GM21825 (cell line): ENCODE measurements around the gene GRIN2A.

Experiments
- ATAC-seq: cut with Tn5 transposase; IDR thresholded peaks from one replicate; pipeline ENCODE4 v1.9.1; 2021; ENCODE audit warnings: mild to moderate bottlenecking, moderate library complexity; ENCODE audit not compliant: unreplicated experiment

GRIN2A gene

GRCh38 chr16:9874219-9874618 lies 308.0 kb downstream of the GRIN2A start:
- no peak for ATAC-seq

DNA sequence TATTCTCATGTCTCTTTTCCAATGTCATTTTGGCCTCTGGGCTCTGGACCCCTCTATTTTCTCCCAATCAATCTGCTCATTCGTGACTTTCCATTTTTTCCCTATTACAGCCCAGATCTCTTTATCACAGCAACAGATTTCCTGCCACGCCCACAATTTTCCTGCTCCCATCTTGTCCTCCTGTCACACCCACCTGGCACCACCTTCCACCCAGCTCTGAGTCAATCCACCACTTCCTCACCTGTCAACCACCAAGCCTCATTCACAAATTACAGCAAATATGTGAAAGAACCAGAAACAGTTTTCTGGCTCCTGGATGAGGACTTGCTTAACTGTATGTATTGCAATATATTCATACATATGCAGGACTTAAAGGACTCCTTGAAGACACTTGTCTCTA lies 311.3 kb downstream of the GRIN2A start:
- ATAC-seq = no peak

DNA sequence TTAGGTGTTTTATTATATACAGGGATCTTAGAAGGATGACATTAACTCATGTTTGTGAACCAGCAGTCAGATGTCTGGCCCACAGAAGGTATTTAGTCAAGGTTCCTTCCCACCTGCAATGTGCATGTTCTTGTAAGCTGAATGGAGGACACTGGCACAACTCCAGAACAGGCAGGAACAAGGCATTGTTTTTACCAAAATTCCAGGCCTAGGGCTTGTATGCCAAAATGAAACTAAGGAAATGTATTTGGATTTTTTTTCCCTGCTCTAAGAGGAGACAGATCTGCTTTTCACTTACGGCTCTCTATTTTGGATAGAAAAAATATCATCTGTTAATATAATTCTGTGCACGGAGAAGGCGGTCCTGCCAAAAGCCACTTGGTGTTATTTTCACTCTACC lies 312.5 kb downstream of the GRIN2A start:
- no peak for ATAC-seq

- ATAC-seq = no peak
These were observed 313.6 kb downstream of the GRIN2A start for GRCh38 chr16:9868606-9869149.

GRCh38 chr16:9867176-9867575 lies 315.1 kb downstream of the GRIN2A start:
- ATAC-seq = no peak

- ATAC-seq = no peak
These were observed 317.8 kb downstream of the GRIN2A start for GRCh38 chr16:9864461-9864860.

GRCh38 chr16:9862327-9862726 lies 319.9 kb downstream of the GRIN2A start:
- ATAC-seq = no peak

GRCh38 chr16:9860876-9861275 lies 321.4 kb downstream of the GRIN2A start:
- ATAC-seq = no peak

DNA sequence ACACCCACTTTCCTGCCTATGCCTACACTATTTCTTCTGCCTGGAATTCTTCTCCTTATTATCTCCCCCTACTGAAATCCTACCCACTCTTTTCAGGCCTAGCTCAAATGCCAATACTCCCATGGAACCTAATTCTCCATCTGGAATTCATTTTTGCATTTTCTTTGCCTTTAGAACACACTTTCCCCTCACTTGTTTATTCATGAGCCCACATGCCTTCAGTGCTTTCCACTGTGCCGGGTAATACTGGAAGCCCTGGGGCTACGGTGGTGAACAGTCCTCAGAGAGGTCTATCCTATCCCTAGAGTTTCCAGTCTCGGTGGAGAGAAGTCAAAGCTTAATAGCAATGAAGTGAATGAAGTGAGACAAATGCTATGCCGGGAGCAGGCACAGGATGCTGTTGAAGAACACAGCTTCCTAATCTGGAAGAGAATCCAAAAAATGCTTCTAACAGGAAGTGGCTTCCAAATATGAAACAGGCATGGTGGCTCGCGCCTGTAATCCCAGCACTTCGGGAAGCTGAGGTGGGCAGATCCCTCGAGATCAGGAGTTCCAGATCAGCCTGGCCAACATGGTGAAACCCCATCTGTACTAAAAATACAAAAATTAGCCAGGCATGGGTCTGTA lies 322.4 kb downstream of the GRIN2A start:
- no peak for ATAC-seq

DNA sequence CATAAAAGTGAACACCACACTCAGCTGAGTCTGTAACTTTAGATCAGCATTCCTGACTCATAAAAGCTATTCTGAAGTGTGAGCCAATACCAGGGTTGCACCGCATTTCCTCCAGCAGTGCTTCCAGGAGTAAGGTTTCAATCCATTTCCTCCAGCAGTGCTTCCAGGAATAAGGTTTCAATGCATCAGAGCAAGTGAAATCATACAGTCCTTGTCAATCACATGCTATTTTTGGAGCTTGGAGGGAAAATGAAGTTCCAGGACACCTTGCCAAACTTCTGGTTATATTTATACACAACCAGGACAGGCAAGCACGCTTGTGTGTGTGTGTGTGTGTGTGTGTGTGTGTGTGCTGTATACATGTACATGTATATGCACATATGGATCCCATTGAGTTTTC lies 327.6 kb downstream of the GRIN2A start:
- no peak for ATAC-seq

DNA sequence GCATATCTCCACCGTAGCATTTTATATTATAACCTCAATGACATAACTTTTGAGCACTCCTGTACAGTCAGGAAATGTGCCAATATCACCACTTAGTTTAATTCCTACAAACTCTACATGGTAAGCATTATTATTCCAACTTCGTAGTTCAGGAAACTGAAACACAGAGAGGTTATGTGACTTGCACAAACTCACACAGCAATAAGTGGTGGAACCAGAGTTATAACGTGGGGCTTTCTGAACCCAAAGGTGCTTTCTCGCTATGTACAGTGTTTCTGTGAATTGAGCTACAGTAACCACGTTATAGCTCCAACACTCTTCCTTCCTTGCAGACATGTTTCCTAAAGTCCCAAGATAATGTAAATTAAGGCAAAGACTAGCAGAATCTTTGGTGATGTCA lies 330.2 kb downstream of the GRIN2A start:
- ATAC-seq = no peak

- ATAC-seq = no peak
These were observed 331.4 kb downstream of the GRIN2A start for GRCh38 chr16:9850817-9851216.

GRCh38 chr16:9849697-9850245 lies 332.5 kb downstream of the GRIN2A start:
- ATAC-seq = no peak

DNA sequence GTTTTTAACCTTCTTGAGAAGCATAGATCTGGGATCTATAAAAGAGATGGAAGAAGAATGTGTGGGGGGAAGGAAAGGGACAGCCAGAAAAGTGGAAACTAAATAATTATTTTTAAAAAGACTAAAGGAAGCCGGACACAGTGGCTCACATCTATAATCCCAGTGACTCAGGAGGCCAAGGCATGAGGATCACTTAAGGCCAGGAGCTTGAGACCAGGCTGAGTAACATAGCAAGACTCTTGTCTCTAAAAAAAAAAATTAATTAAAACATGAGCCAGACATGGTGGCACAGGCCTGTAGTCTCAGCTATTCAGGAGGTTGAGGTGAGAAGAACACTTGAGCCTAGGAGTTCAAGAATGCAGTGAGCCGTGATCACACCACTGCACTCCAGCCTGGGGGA lies 335.1 kb downstream of the GRIN2A start:
- no peak for ATAC-seq

- no peak for ATAC-seq
These were observed 335.7 kb downstream of the GRIN2A start for GRCh38 chr16:9846362-9847099.

- no peak for ATAC-seq
These were observed 336.4 kb downstream of the GRIN2A start for GRCh38 chr16:9845661-9846361.

DNA sequence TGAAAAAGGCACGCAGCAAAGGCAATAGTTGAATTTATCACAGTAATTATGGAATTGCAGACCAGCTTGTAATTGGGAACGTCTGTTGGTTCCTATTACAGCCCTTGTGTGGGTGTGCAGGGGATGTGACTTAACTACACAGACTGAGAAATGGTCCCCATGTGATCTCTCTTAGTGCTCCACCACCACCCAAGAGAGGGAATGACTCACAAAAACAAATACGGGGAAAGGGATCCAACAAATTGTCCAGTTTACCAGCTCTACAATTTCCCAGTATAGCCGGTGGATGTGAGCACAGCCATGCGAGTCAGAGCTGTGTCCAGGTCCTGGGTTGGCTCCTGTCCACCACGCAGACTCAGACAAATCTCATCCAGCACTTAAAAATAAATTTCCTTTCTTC lies 337.9 kb downstream of the GRIN2A start:
- ATAC-seq = no peak

DNA sequence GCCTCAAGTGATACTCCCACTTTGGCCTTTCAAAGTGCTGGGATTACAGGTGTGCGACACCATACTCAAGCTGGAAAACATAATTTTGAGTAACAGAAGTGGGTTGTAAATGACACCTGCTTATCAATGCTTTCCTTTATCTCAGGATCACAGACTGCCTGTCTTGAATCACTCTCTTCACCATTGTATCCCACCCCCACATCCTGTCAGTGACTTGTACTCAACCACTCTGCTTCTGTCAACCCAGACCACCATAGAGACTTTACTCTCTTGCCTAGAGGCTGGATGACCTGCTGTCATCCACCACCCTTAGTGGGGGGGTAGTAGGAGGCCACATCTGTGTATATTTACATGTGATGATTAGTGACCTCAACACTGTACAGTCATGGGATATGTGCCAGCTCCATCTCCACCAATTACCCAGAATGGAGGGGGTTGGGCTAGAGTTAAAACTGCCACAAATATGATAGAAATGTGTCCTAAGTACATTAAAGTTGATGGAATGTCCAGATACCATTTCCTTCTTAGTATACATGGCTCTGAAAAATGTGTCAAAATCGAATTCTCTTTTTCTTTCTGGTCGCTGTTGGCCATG lies 338.7 kb downstream of the GRIN2A start:
- no peak for ATAC-seq

GRCh38 chr16:9840761-9841665 lies 341.2 kb downstream of the GRIN2A start:
- ATAC-seq = no peak

DNA sequence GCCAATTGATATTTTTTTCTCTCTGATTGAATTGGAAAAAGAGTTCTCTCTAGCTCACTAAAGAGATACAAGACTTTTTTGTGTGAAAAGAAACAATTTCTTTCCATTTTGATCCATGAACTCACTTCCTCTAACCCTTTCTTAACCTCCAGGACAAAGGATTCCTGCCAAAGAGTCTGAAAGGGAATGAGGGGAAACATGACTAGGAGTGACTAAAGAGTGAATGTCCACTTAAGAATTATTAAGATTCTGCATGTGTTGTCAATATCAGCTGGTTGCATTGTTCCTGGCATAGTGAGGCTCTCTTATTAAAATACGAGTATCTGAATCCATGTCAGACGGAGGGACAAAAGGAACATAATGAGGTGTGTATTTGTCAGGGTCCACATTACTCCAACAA lies 344.7 kb downstream of the GRIN2A start:
- ATAC-seq = no peak
